Ovary (tissue), 9 donors: ENCODE results near the gene PARP3. TPM values are rescaled to one million over a fixed set of nuclear protein-coding genes. Genes with fewer than 3 reads are reported as not detected.

ENCODE experiments used
- DNase-seq, 5 donors: peaks; one replicate each; pipeline ENCODE4 v3.0.0-alpha.2; 2019 to 2020
- H3K27ac ChIP-seq, 2 donors: fragments of 200-600 bp; one replicate each; pipeline versions ENCODE4 v1.5.1 to v1.8.0; 2019 to 2022
- H3K27me3 ChIP-seq: fragments of 200-600 bp; one replicate; pipeline ENCODE4 v1.8.0; 2022
- H3K36me3 ChIP-seq: fragments of 200-600 bp; sonication (generic); one replicate; pipeline ENCODE4 v1.5.1; 2019
- H3K4me1 ChIP-seq: one replicate; pipeline ENCODE4 v1.8.1; 2013; ENCODE audit warnings: mild to moderate bottlenecking, moderate library complexity; ENCODE audit not compliant: insufficient read depth
- H3K4me3 ChIP-seq: fragments of 200-600 bp; sonication (generic); one replicate; pipeline ENCODE4 v1.5.1; 2017
- H3K9me3 ChIP-seq, 2 donors: fragments of 200-600 bp in 1 of 2; sonication (generic) in 1 of 2; one replicate each; pipeline versions ENCODE4 v1.5.1 to v1.8.1; 2013 to 2019; ENCODE audit warnings: mild to moderate bottlenecking in 1 of 2, moderate library complexity in 1 of 2
- CTCF ChIP-seq, 3 donors: fragments of 450-650 bp in 2 of 3; fragments of 200-600 bp in 1 of 3; IDR thresholded peaks; one replicate each; pipeline versions ENCODE4 v1.5.1 to v1.8.0; 2016 to 2022; ENCODE audit warnings: antibody characterized with exemption in 3 of 3, mild to moderate bottlenecking in 1 of 3
- EP300 ChIP-seq: sonication (generic); formaldehyde crosslinking; IDR thresholded peaks from one replicate; pipeline ENCODE4 v1.6.1; 2017; ENCODE audit warnings: antibody characterized with exemption
- POLR2A ChIP-seq: fragments of 450-650 bp; IDR thresholded peaks from one replicate; pipeline ENCODE4 v1.6.1; 2017; ENCODE audit warnings: antibody characterized with exemption, mild to moderate bottlenecking, moderate library complexity
- WGBS, 3 donors: extraction: QIAGEN DNeasy Blood & Tissue Kit in 1 of 3; methylation state at CpG; one replicate each; pipeline versions ENCODE4 v1.1.5 to v1.1.7; 2013 to 2017; 5-methylcytosine and 5-hydroxymethylcytosine counted together
- intact Hi-C, 4 donors: fragments of 100-400 bp; cut with DNase I; formaldehyde crosslinking; loops; one replicate each; pipeline versions ENCODE4 v1.11.0 to v1.15.1; 2022 to 2023
- polyA plus RNA-seq, 2 donors: library from polyadenylated mRNA; stranded (reverse); fragments of 200-250 nt in 1 of 2; fragments of 350-450 nt in 1 of 2; fragmentation: Illumina TruSeq in 1 of 2; extraction: RNeasy Lipid Tissue Mini Kit (QIAGEN cat#74804) in 1 of 2; gene quantifications; one replicate each; pipeline ENCODE4 v1.2.3, GENCODE V29; 2013 to 2014
- small RNA-seq: library from RNA; depleted of rRNA; stranded (forward); fragments of <200 nt; gene quantifications from one replicate; pipeline ENCODE3, GENCODE V24; 2016
- total RNA-seq, 7 donors: library from RNA; depleted of rRNA in 2 of 7; stranded (reverse); fragments of >200 nt in 2 of 7; fragmentation: NEBNext Ultra II Directional in 3 of 7; extraction: Animal tissue kit (Norgen Biotek cat#: 25700) in 3 of 7; gene quantifications; one replicate each; pipeline versions ENCODE4 v1.1.0 to v1.2.4, GENCODE V29; 2016 to 2023
- donor health status: DM: no; HTN: no; CAD: no; lungs with moderate emphysema.
- donor health status: DM: no; HTN: no; CAD: no.
- donor health status: Bipolar disorder and iron deficiency.
- donor health status: DM: yes; HTN: yes; CAD: no.
- donor health status: DM: no; HTN: no; CAD: no.
- donor health status: DM: yes; HTN: yes; CAD: no.

The PARP3 gene
- total and polyA plus RNA-seq, 9 donors, result 8.2 to 19.4 (median 11.0) TPM

GRCh38 chr3:51997172-51997571, 55.0 kb downstream of the PARP3 start:
- Histone ChIP-seq H3K36me3 (no peaks in the 10 kb centered on the region), H3K4me3 (no peak overlapping the region), H3K9me3 (no peaks in the 10 kb centered on the region), H3K27ac (no peak overlapping the region), H3K4me1 (peaks cover 6% of the 10 kb centered on the region), H3K27me3 (no peaks in the 10 kb centered on the region)
- intact Hi-C loops, result loop anchor here in 2 of 4 donors (2.0 kb wide), 2 partner anchors 60 to 148 kb away; partner anchors contain the start of gene DUSP7 (in 1 of the 2)
- 56 to 64% (median 59%) methylated on average over 2 of the region's 2 CpGs for WGBS, 3 donors
- no peak for DNase-seq
- TF ChIP-seq EP300, result no peak
- no peak for TF ChIP-seq POLR2A
- no peak for TF ChIP-seq CTCF (IDR thresholded peaks at IDR 0.05)

- DNase-seq, result no peak
- TF ChIP-seq POLR2A (no peak), EP300 (no peak), CTCF (IDR thresholded peaks at IDR 0.05) (no peak)
- intact Hi-C loops, result loop anchor here in 2 of 4 donors (2.0 kb wide), 2 partner anchors 59 to 147 kb away; partner anchors contain the start of gene DUSP7 (in 1 of the 2)
- peaks cover 6% of the 10 kb centered on the region for H3K4me1 ChIP-seq
- no peak overlapping the region for H3K27ac ChIP-seq
- H3K4me3 ChIP-seq, result no peak overlapping the region
- no peaks in the 10 kb centered on the region for H3K36me3 ChIP-seq
- H3K9me3 ChIP-seq, result no peaks in the 10 kb centered on the region
- WGBS, 3 donors, result 42 to 44% (median 42%) methylated on average over 7 of the region's 7 CpGs
- no peaks in the 10 kb centered on the region for H3K27me3 ChIP-seq
Observed at GRCh38 chr3:51997935-51998596, 55.9 kb downstream of the PARP3 start.

Small RNAs within 50 kb of the gene (small RNA-seq; reads per million reads assigned to genes)
- gene AC115284.1, result not detected

Other genes with a start within 250 kb of the PARP3 start
- under 1 TPM in 4 of 7 donors, not detected in 3; 0.25 to 0.47 (median 0.34) TPM for gene GRM2, start 235.3 kb upstream of the PARP3 start, total RNA-seq
- under 1 TPM; 0.10 to 0.24 TPM for gene GRM2, start 235.3 kb upstream of the PARP3 start, polyA plus RNA-seq
- gene IQCF6, start 163.1 kb upstream of the PARP3 start, total RNA-seq, result not detected
- gene IQCF6, start 163.1 kb upstream of the PARP3 start, polyA plus RNA-seq, result not detected
- not detected for gene IQCF2, start 80.7 kb upstream of the PARP3 start, total RNA-seq
- not detected for gene IQCF2, start 80.7 kb upstream of the PARP3 start, polyA plus RNA-seq
- not detected for gene IQCF5, start 66.8 kb upstream of the PARP3 start, total RNA-seq
- gene IQCF5, start 66.8 kb upstream of the PARP3 start, polyA plus RNA-seq, result not detected
- gene IQCF1, start 39.0 kb upstream of the PARP3 start, total RNA-seq, result under 1 TPM in 1 of 7 donors, not detected in 6; 0.62 TPM
- not detected for gene IQCF1, start 39.0 kb upstream of the PARP3 start, polyA plus RNA-seq
- 10 to 100 TPM in 6 of 7 donors, 1 to 10 TPM in 1; 9.1 to 32.7 (median 19.3) TPM for gene RRP9, start 459 bp upstream of the PARP3 start, total RNA-seq
- gene RRP9, start 459 bp upstream of the PARP3 start, polyA plus RNA-seq, result 10 to 100 TPM in 1 of 2 donors, 1 to 10 TPM in 1; 4.9 to 16.2 TPM
- under 1 TPM; 0.23 to 0.83 (median 0.36) TPM for gene GPR62, start 13.0 kb downstream of the PARP3 start, total RNA-seq
- under 1 TPM; 0.15 to 0.22 TPM for gene GPR62, start 13.0 kb downstream of the PARP3 start, polyA plus RNA-seq
- 10 to 100 TPM; 36.9 to 83.3 (median 49.0) TPM for gene PCBP4, start 25.1 kb downstream of the PARP3 start, total RNA-seq
- gene PCBP4, start 25.1 kb downstream of the PARP3 start, polyA plus RNA-seq, result 10 to 100 TPM in 1 of 2 donors, 1 to 10 TPM in 1; 4.5 to 28.7 TPM
- gene ABHD14B, start 31.7 kb downstream of the PARP3 start, total RNA-seq, result 10 to 100 TPM; 37.1 to 55.7 (median 45.5) TPM
- gene ABHD14B, start 31.7 kb downstream of the PARP3 start, polyA plus RNA-seq, result 10 to 100 TPM; 58.4 to 70.9 TPM
- gene ABHD14A, start 32.7 kb downstream of the PARP3 start, total RNA-seq, result 10 to 100 TPM; 13.2 to 36.1 (median 27.4) TPM
- 10 to 100 TPM in 1 of 2 donors, 1 to 10 TPM in 1; 5.1 to 30.8 TPM for gene ABHD14A, start 32.7 kb downstream of the PARP3 start, polyA plus RNA-seq
- gene ACY1, start 41.2 kb downstream of the PARP3 start, total RNA-seq, result 10 to 100 TPM; 13.8 to 27.4 (median 21.1) TPM
- gene ACY1, start 41.2 kb downstream of the PARP3 start, polyA plus RNA-seq, result 10 to 100 TPM in 1 of 2 donors, 1 to 10 TPM in 1; 8.4 to 10.2 TPM
- 1,000 to 10,000 TPM; 1,785 to 3,905 (median 1,999) TPM for gene RPL29, start 53.5 kb downstream of the PARP3 start, total RNA-seq
- 1,000 to 10,000 TPM; 1,901 to 3,982 TPM for gene RPL29, start 53.5 kb downstream of the PARP3 start, polyA plus RNA-seq
- 10 to 100 TPM in 5 of 7 donors, 1 to 10 TPM in 2; 5.1 to 18.0 (median 15.2) TPM for gene DUSP7, start 114.2 kb downstream of the PARP3 start, total RNA-seq
- gene DUSP7, start 114.2 kb downstream of the PARP3 start, polyA plus RNA-seq, result 1 to 10 TPM; 6.5 to 8.6 TPM
- gene POC1A, start 212.1 kb downstream of the PARP3 start, total RNA-seq, result 1 to 10 TPM in 5 of 7 donors, under 1 TPM in 2; 0.53 to 1.8 (median 1.3) TPM
- 1 to 10 TPM; 1.1 to 1.3 TPM for gene POC1A, start 212.1 kb downstream of the PARP3 start, polyA plus RNA-seq